HPDE6-E6E7 (cell line): ENCODE data around the gene RAB41.
"Not testable (repeated sequence)": the region's sequence is repeated elsewhere in the genome, so short reads cannot be mapped to it uniquely, and the experiment has no call there.

Experiments
- DNase-seq: peaks from one replicate; pipeline ENCODE4 v3.0.0; 2011; ENCODE audit warnings: missing footprints; ENCODE audit errors: extremely low spot score

Gene RAB41

GRCh38 chrX:70289793-70290770 is 8.1 kb downstream of the RAB41 start, which contains the start of the genes KIF4A and PDZD11:
TSS of gene KIF4A (plus strand) at chrX:70290104. CDS start at chrX:70290459, 355 bp downstream.
TSS of gene PDZD11 (minus strand) at chrX:70289927. CDS start at chrX:70289341, 586 bp downstream.
- peak; percentile 76 for DNase-seq

GRCh38 chrX:70292788-70293187 is 10.8 kb downstream of the RAB41 start:
- DNase-seq, result no peak

GRCh38 chrX:70293621-70294020 is 11.6 kb downstream of the RAB41 start:
- DNase-seq, result no peak

DNA sequence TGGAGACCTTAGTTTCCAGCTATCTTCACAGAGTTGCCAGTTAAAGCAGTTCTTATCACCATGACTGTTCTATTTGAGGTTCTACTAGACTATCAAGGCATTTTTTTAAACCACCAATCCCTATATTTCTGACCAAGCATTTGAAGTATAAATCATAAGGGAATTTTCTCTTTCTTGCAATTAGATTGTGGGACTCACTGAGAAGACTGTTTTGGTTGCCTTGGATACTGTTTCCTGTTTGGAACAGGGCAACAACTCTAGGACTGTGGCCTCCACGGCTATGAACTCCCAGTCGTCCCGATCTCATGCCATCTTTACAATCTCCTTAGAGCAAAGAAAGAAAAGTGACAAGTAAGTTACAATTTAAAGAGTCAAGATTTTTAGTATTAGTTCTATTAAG is 19.7 kb downstream of the RAB41 start:
- no peak for DNase-seq

DNA sequence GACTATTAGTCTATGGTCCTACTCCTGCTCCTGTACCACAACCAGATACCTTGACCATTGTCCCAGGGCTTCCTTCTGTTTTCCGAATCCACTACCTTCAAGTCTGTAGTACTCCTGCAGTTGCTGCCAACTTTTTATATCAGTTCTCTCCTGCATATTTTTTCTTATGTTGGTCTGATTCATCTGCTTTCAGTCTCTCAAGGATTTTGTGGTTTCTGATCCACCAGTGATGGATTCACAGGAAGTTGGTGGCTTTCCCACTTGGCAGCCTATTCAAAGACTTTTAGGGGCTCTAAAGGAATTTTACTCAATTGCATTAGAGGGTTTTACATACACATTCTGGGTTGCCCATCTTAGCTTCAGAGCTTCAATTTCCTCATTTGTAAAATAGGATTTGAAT is 31.5 kb downstream of the RAB41 start:
- DNase-seq, result no peak

GRCh38 chrX:70322784-70323183 is 40.8 kb downstream of the RAB41 start:
- DNase-seq, result no peak

DNA sequence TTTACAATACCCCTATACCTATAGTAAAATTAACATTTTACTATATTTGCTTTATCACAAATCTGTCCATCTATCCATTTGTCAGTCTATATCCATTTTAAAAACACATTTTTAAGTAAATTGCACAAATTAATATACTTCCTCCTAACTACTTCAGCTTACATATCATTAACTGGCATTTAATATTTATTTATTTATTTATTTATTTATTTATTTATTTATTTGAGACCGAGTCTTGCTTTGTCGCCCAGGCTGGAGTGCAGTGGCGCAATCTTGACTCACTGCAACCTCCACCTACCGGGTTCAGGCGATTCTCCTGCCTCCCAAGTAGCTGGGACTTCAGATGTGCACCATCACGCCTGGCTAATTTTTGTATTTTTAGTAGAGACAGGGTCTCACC is 41.7 kb downstream of the RAB41 start:
- not testable (repeated sequence) for DNase-seq

DNA sequence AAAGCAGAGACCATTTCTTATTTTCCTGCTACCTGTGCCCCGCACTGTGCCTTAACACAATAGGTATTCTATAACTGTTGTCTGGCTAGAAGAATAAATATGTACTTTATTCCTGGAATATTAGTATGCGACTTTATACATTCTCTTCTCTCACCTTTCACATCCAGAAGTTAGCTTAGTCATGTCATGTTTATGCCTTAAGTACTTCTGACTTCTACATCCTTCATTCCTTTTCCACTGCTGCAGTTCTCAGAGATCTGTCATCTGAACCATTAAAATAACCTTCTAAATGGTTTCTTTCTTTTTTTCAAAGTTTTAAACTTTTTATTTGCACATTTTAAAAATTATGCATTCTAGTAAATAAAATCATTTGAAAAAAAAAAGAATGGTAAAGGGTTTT is 42.4 kb downstream of the RAB41 start:
- DNase-seq, result no peak

GRCh38 chrX:70331161-70331560 is 49.2 kb downstream of the RAB41 start:
- DNase-seq, result no peak

DNA sequence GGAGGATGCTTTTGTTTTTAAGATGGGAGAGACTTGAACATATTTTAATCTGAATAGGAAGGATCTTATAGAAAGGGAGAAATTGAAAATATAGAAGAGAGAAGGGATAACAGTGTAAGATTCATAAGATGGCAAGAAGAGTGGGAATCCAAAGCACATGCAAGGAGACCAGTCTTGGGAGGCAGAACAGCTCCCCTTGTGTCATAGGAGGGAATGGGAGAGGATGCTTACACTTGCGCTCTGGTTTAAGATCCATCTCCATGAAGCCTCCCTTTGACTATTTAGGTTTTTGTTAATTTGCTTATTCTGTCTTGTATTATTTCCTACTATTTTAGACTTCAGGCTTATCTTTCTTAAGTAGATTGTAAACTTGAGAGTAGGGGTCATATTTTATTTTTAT is 50.6 kb downstream of the RAB41 start:
- DNase-seq, result no peak
